ENCODE results near the gene ITGBL1.

The ITGBL1 gene

GRCh38 chr13:101728021-101728420, 275.5 kb downstream of the ITGBL1 start:
- DNase-seq, result no peak
- H3K9me3 ChIP-seq (ENCODE audit: severe bottlenecking), result no peaks in the 10 kb centered on the region
- no peaks in the 10 kb centered on the region for H3K27me3 ChIP-seq (ENCODE audit: insufficient read depth, low read depth, severe bottlenecking)

DNA sequence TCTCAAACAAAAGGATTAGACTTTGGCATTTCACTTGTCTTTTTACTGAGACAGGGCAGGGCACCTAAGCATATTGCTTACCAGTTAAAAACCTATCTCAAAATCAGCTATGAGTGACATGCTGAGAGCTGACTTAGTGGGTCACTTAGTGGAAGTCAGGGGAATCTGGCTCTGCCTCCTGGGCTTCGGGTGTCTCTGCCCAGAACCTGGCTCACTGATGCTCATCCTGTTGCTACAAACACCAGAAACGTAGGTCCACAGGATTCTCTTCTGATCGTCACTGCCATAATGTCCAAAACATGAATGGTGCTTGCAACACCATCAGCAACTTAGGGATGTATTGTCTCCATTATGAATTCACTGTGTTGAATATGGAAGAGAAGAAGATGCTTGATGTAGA, 276.1 kb downstream of the ITGBL1 start:
- H3K27me3 ChIP-seq (ENCODE audit: insufficient read depth, low read depth, severe bottlenecking), result no peaks in the 10 kb centered on the region
- no peak overlapping the region for H3K27ac ChIP-seq
- no peak for TF ChIP-seq CTCF (IDR thresholded peaks at IDR 0.05; ENCODE audit: low read depth, low read length)
- no peak overlapping the region for H3K4me3 ChIP-seq (ENCODE audit: low read depth, low read length)
- DNase-seq, result no peak
- H3K36me3 ChIP-seq, result no peaks in the 10 kb centered on the region
- no peaks in the 10 kb centered on the region for H3K9me3 ChIP-seq (ENCODE audit: severe bottlenecking)

More at GRCh38 chr13:101728021-101728420, 275.5 kb downstream of the ITGBL1 start:
- TF ChIP-seq CTCF (IDR thresholded peaks at IDR 0.05; ENCODE audit: low read depth, low read length), result no peak
- H3K4me3 ChIP-seq (ENCODE audit: low read depth, low read length), result no peak overlapping the region
- H3K27ac ChIP-seq, result no peak overlapping the region
- H3K36me3 ChIP-seq, result no peaks in the 10 kb centered on the region

- Histone ChIP-seq H3K27me3 (ENCODE audit: insufficient read depth, low read depth, severe bottlenecking) (no peaks in the 10 kb centered on the region), H3K9me3 (ENCODE audit: severe bottlenecking) (no peaks in the 10 kb centered on the region), H3K27ac (no peak overlapping the region), H3K36me3 (no peaks in the 10 kb centered on the region), H3K4me3 (ENCODE audit: low read depth, low read length) (no peak overlapping the region)
- no peak for TF ChIP-seq CTCF (IDR thresholded peaks at IDR 0.05; ENCODE audit: low read depth, low read length)
- DNase-seq, result no peak
These were observed 278.0 kb downstream of the ITGBL1 start for GRCh38 chr13:101730420-101731000.

DNA sequence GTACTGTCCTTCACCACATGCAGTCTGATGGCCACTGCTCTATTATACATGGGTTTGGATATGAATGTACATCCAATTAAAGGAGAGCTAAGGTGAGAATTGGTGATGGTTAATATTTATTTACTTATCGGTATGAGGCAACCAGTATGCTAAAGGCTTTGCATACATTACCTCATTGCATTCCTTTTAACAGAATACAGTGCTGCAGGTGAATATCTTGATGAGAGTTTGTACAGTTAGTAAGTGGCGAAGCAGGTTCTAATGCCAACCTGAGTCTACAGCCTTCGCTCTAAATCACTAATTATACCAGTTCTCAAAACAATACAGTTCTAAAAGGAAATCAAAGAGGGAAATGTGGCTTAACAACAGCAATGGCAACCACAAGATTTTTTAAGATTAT, 284.1 kb downstream of the ITGBL1 start:
- Histone ChIP-seq H3K36me3 (no peaks in the 10 kb centered on the region), H3K27ac (no peak overlapping the region), H3K4me3 (ENCODE audit: low read depth, low read length) (no peak overlapping the region), H3K27me3 (ENCODE audit: insufficient read depth, low read depth, severe bottlenecking) (no peaks in the 10 kb centered on the region), H3K9me3 (ENCODE audit: severe bottlenecking) (peaks cover 3% of the 10 kb centered on the region)
- no peak for TF ChIP-seq CTCF (IDR thresholded peaks at IDR 0.05; ENCODE audit: low read depth, low read length)
- no peak for DNase-seq

DNA sequence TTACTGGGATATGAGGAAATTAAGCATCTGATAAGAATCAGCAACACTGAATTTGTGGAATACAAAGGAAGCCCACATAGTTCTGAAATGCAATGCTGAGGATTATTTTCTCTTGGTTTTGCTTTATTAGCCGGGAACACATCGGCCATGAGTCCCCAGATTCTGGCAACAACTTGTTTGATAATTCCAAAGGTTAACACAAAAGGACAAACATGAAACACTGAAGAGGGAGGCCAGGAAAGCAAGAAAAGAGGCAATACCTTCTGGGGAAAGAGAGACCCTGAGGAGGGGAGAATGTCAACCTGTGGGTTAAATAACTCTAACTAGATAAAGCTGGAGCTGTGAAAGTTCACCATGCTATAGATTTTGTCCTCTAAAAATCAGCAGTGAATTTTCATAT, 285.9 kb downstream of the ITGBL1 start:
- Histone ChIP-seq H3K9me3 (ENCODE audit: severe bottlenecking) (peaks cover 3% of the 10 kb centered on the region), H3K27ac (no peak overlapping the region), H3K36me3 (no peaks in the 10 kb centered on the region), H3K4me3 (ENCODE audit: low read depth, low read length) (no peak overlapping the region), H3K27me3 (ENCODE audit: insufficient read depth, low read depth, severe bottlenecking) (no peaks in the 10 kb centered on the region)
- no peak for TF ChIP-seq CTCF (IDR thresholded peaks at IDR 0.05; ENCODE audit: low read depth, low read length)
- DNase-seq, result no peak

Measured in WERI-Rb-1 (cell line).